K562 (cell line): ENCODE measurements around the gene NUP160. TPM values are rescaled to one million over a fixed set of nuclear protein-coding genes. Genes with fewer than 3 reads are reported as not detected.

Experiments
- ATAC-seq: fragments of 200-7000 bp; cut with Tn5 transposase; 3 replicates; pipeline ENCODE4 v1.9.1; 2020; ENCODE audit warnings: moderate library complexity
- BruUV-seq: library from RNA; stranded (reverse); fragments of 400-500 nt; replicated peaks from 2 replicates; lab custom pipeline; 2021; lab: Mats Ljungman, UMichigan
- CTCF ChIA-PET: fragments of 300-600 bp; formaldehyde crosslinking; extraction: SDS; loops from one replicate; lab custom pipeline; 2021; ENCODE audit warnings: low intra/inter-chr PET ratio; lab: Yijun Ruan, JAX
- POLR2A ChIA-PET: fragments of 300-600, 350-650 bp; sonication (Branson Sonifier 250); formaldehyde crosslinking; extraction: SDS; loops from one replicate; lab custom pipeline; 2021; ENCODE audit warnings: antibody characterized with exemption, inconsistent platforms; lab: Yijun Ruan, JAX
- DNase-seq, 4 experiments: peaks; one replicate each; pipeline versions ENCODE4 v3.0.0 to v3.0.0-alpha.2; 2011 to 2018; ENCODE audit warnings: low spot score in 3 of 4, mixed read lengths in 3 of 4; ENCODE audit errors: extremely low read depth in 1 of 4
- FAIRE-seq: peaks from 2 replicates; lab custom pipeline; 2011; peaks lifted over from hg19 to GRCh38; lab: Jason Lieb, UNC
- H2AFZ ChIP-seq: 2 replicates; pipeline ENCODE4 v1.6.0; 2011; ENCODE audit warnings: low read depth, low read length, control low read depth, inconsistent platforms
- H3K27ac ChIP-seq: fragments of 200-600 bp; 3 replicates; pipeline ENCODE4 v1.8.0; 2011; ENCODE audit warnings: low read depth, mild to moderate bottlenecking, control low read depth, inconsistent platforms, low read length, moderate library complexity, mixed read lengths; ENCODE audit errors: extremely low read depth
- H3K27me3 ChIP-seq, 2 experiments: fragments of 300-600 bp in 1 of 2; 2 replicates in 1 of 2; 3 replicates in 1 of 2; pipeline versions ENCODE4 v1.6.0 to v1.8.0; 2011; ENCODE audit warnings: inconsistent platforms in 2 of 2, low read length in 2 of 2, mild to moderate bottlenecking in 1 of 2, mixed read lengths in 1 of 2, moderate library complexity in 1 of 2; ENCODE audit not compliant: control insufficient read depth in 2 of 2, insufficient read depth in 2 of 2
- H3K36me3 ChIP-seq: fragments of 300-600 bp; 3 replicates; pipeline ENCODE4 v1.8.0; 2011; ENCODE audit warnings: mild to moderate bottlenecking, low read length, inconsistent platforms; ENCODE audit not compliant: control insufficient read depth, insufficient read depth
- H3K4me1 ChIP-seq, 2 experiments: fragments of 200-600 bp in 1 of 2; replicated peaks in 1 of 2; 2 replicates in 1 of 2; 3 replicates in 1 of 2; pipeline versions ENCODE4 v1.5.1 to v1.8.0; 2011; ENCODE audit warnings: inconsistent platforms in 2 of 2, low read length in 2 of 2, mild to moderate bottlenecking in 1 of 2, mixed read lengths in 1 of 2, moderate library complexity in 1 of 2; ENCODE audit not compliant: control insufficient read depth in 2 of 2, insufficient read depth in 2 of 2
- H3K4me2 ChIP-seq: 2 replicates; pipeline ENCODE4 v1.6.1; 2011; ENCODE audit warnings: low read length, control low read depth, inconsistent platforms, mixed read lengths; ENCODE audit not compliant: insufficient read depth
- H3K4me3 ChIP-seq: fragments of 200-600 bp; sonication (generic), shearing (Covaris generic); 2 replicates; pipeline ENCODE4 v1.5.1; 2016; ENCODE audit warnings: control low read depth, inconsistent platforms
- H3K79me2 ChIP-seq: fragments of 200-600 bp; 3 replicates; pipeline ENCODE4 v1.8.0; 2011; ENCODE audit warnings: low read length, inconsistent platforms; ENCODE audit not compliant: control insufficient read depth, insufficient read depth
- H3K9ac ChIP-seq, 2 experiments: 2 replicates each; pipeline versions ENCODE4 v1.6.0 to v1.6.1; 2011; ENCODE audit warnings: low read depth in 2 of 2, low read length in 2 of 2, control low read depth in 1 of 2, inconsistent platforms in 1 of 2, mild to moderate bottlenecking in 1 of 2, mixed read lengths in 1 of 2; ENCODE audit not compliant: insufficient read depth in 1 of 2
- H3K9me1 ChIP-seq: one replicate; pipeline ENCODE4 v1.6.0; 2011; ENCODE audit warnings: inconsistent platforms, mild to moderate bottlenecking, low read length, moderate library complexity; ENCODE audit not compliant: control insufficient read depth, insufficient read depth
- H3K9me3 ChIP-seq: replicated peaks from 2 replicates; pipeline ENCODE4 v1.5.1; 2011; ENCODE audit warnings: low read depth, low read length, inconsistent platforms; ENCODE audit not compliant: control insufficient read depth, insufficient read depth
- H4K20me1 ChIP-seq: replicated peaks from 2 replicates; pipeline ENCODE4 v1.6.1; 2011; ENCODE audit warnings: low read length, inconsistent platforms, mixed read lengths; ENCODE audit not compliant: control insufficient read depth, insufficient read depth
- ETS2 ChIP-seq: IDR thresholded peaks from 2 replicates; pipeline ENCODE4 v1.6.1; 2016; ENCODE audit warnings: borderline replicate concordance, missing genetic modification characterization, mild to moderate bottlenecking, moderate library complexity, missing compliant biosample characterization; ENCODE audit not compliant: poor library complexity, severe bottlenecking
- FOXJ3 ChIP-seq: sonication (generic); formaldehyde crosslinking; IDR thresholded peaks from 2 replicates; pipeline ENCODE4 v1.4.0; 2020; ENCODE audit warnings: mild to moderate bottlenecking, missing genetic modification reagents
- MTF1 ChIP-seq: fragments of 250-450 bp; sonication (Bioruptor Pico); IDR thresholded peaks from 2 replicates; pipeline ENCODE4 v1.9.0; 2021; ENCODE audit warnings: moderate library complexity, mild to moderate bottlenecking, inconsistent platforms, borderline replicate concordance
- PBX2 ChIP-seq, 2 experiments: IDR thresholded peaks in 1 of 2; conservative IDR thresholded peaks in 1 of 2; 2 replicates each; pipeline ENCODE4 v1.6.1; 2016; ENCODE audit warnings: low read depth in 2 of 2, mild to moderate bottlenecking in 1 of 2, missing compliant biosample characterization in 1 of 2, missing genetic modification characterization in 1 of 2, moderate library complexity in 1 of 2
- REST ChIP-seq, 2 experiments: fragments of 450-650 bp; formaldehyde crosslinking in 1 of 2; IDR thresholded peaks; 2 replicates each; pipeline versions ENCODE4 v1.4.0 to v1.6.1; 2014 to 2020; ENCODE audit warnings: mild to moderate bottlenecking in 2 of 2, borderline replicate concordance in 1 of 2, low read depth in 1 of 2
- ZNF280B ChIP-seq: fragments of 250-450 bp; sonication (Bioruptor Pico); IDR thresholded peaks from 2 replicates; pipeline ENCODE4 v1.5.1; 2021; ENCODE audit warnings: mild to moderate bottlenecking
- ZNF586 ChIP-seq: fragments of 450-650 bp; formaldehyde crosslinking; conservative IDR thresholded peaks from 2 replicates; pipeline ENCODE4 v1.4.0; 2020; ENCODE audit warnings: mild to moderate bottlenecking, moderate library complexity
- WGBS: fragments of 100-300 bp; shearing (Covaris generic); methylation state at CpG from one replicate; pipeline ENCODE4 v1.1.6; 2016; ENCODE audit warnings: low coverage, mixed read lengths; ENCODE audit not compliant: insufficient coverage; ENCODE audit errors: missing lambda C conversion rate; 5-methylcytosine and 5-hydroxymethylcytosine counted together
- in situ Hi-C: fragments of 300-500 bp; cut with MboI; formaldehyde crosslinking; loops from 4 replicates; pipeline ENCODE4 v1.15.0; 2018; ENCODE audit warnings: inconsistent platforms, mixed read lengths
- intact Hi-C: fragments of 100-400 bp; cut with micrococcal nuclease; formaldehyde crosslinking; loops from 2 replicates; pipeline ENCODE4 v1.14.2; 2022
- polyA plus RNA-seq, 8 experiments: library from polyadenylated mRNA; depleted of rRNA in 4 of 8; stranded (reverse) in 5 of 8; unstranded in 3 of 8; fragments of >200 nt; fragmentation: Nextera tagmentation in 2 of 8; fragmentation: Illumina TruSeq in 1 of 8; extraction: Ambion mirVana in 2 of 8; extraction: Trizol in 1 of 8; gene quantifications; 2 replicates each; pipeline versions ENCODE4 v1.2.1 to v1.2.3, GENCODE V29; 2011 to 2014; ENCODE audit warnings: inconsistent platforms in 1 of 8, missing spikeins in 1 of 8
- total RNA-seq, 7 experiments: library from RNA; depleted of rRNA in 6 of 7; stranded (reverse); fragments of >200 nt in 6 of 7; fragmentation: Illumina TruSeq in 2 of 7; extraction: Trizol in 2 of 7; gene quantifications; 2 replicates each; pipeline versions ENCODE4 v1.2.1 to v1.2.3, GENCODE V29; 2011 to 2021; ENCODE audit warnings: low replicate concordance in 1 of 7

Gene NUP160
- total and polyA plus RNA-seq, 9 of the 15 experiments (the other 6 are each of a cell fraction or from before 2014, with no cell fraction given), result 41.5 to 112 (median 65.0) TPM

GRCh38 chr11:47860536-47860935 lies 12.4 kb upstream of the NUP160 start:
- in situ Hi-C loops (no loop called here), intact Hi-C loops (loop anchor here (10.0 kb wide), 1 partner anchor 254 kb away; no protein-coding TSS in a partner anchor)
- FAIRE-seq (no peak), DNase-seq (no peak), ATAC-seq (no peak)
- no peak overlapping the region for H2AFZ ChIP-seq
- POLR2A ChIA-PET, result interaction anchor here (0.6 to 1.1 kb wide), 2 partner anchors 40 to 354 kb away, joined by 3 read pairs; no protein-coding TSS in a partner anchor
- peaks cover 0 to 26% of the 10 kb centered on the region in 2 experiments; a peak in 3 of 5 replicates for H3K4me1 ChIP-seq
- no peaks in the 10 kb centered on the region for H3K27me3 ChIP-seq
- BruUV-seq, result no TSS peak
- H3K36me3 ChIP-seq, result no peaks in the 10 kb centered on the region
- H3K4me2 ChIP-seq, result no peak overlapping the region
- H3K79me2 ChIP-seq, result no peaks in the 10 kb centered on the region
- no peak overlapping the region for H3K9ac ChIP-seq
- H4K20me1 ChIP-seq, result no peaks in the 10 kb centered on the region
- no peaks in the 10 kb centered on the region for H3K9me1 ChIP-seq
- no peak overlapping the region for H3K27ac ChIP-seq
- CTCF ChIA-PET, result no interaction called here
- 81% methylated on average over 6 of the region's 6 CpGs for WGBS
- no peak overlapping the region for H3K4me3 ChIP-seq
- no peaks in the 10 kb centered on the region for H3K9me3 ChIP-seq
- TF ChIP-seq ZNF280B (CRISPR knock-in tag) (no peak), ETS2 (tag) (no peak), ZNF586 (CRISPR knock-in tag) (no peak), REST (IDR thresholded peaks at IDR 0.05; ENCODE audit: borderline replicate concordance) (no peak), REST (CRISPR knock-in tag; IDR thresholded peaks at IDR 0.05; ENCODE audit: low read depth) (no peak), PBX2 (CRISPR knock-in tag; IDR thresholded peaks at IDR 0.05; ENCODE audit: low read depth) (no peak), PBX2 (tag; conservative IDR thresholded peaks at IDR 0.05; ENCODE audit: low read depth) (no peak), FOXJ3 (CRISPR knock-in tag) (no peak), MTF1 (CRISPR knock-in tag) (no peak)
